CD4-positive, alpha-beta T cell treated with Interleukin-1 beta for 1 hour (primary cell): ENCODE data around the gene MYH7.

Experiments used
- DNase-seq, 2 donors: peaks; one replicate each; pipeline ENCODE4 v3.0.0-alpha.2; 2020 to 2022

The MYH7 gene

DNA sequence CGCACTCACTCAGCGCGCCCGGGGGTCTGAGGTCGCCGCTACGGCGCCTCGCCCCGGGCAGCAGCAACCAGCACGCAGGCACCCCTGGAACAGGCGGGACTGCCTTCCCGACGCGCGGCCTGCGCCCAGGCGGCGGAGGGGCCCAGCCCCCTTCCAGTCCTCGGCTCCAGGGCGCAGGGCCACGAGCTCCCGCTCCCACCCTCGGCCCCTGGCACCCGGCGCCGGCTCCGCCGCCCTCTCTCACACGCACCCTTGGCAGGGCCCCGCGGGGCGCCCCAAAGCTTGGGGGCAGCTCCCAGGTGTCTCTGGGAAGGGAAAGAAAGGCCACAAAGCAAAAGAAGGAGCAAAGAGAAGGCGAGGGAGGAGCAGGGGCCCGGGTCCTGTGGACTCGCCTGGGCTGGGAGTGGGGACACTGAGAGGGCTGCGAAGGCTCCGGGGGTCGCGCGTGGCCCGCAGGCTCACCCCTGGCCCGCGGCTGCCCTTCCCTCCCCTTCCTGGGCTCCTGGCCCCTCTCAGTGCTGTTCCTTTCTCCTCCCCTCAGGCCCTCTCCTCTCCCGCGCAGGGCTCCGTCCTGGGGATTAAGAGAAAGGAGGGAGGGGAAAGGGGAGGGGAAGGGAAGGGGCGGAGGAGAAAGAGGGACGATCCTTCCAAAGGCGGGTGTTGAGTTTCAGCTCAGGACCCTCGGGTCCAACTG is 69.6 kb downstream of the MYH7 start:
- DNase-seq = no peak

DNA sequence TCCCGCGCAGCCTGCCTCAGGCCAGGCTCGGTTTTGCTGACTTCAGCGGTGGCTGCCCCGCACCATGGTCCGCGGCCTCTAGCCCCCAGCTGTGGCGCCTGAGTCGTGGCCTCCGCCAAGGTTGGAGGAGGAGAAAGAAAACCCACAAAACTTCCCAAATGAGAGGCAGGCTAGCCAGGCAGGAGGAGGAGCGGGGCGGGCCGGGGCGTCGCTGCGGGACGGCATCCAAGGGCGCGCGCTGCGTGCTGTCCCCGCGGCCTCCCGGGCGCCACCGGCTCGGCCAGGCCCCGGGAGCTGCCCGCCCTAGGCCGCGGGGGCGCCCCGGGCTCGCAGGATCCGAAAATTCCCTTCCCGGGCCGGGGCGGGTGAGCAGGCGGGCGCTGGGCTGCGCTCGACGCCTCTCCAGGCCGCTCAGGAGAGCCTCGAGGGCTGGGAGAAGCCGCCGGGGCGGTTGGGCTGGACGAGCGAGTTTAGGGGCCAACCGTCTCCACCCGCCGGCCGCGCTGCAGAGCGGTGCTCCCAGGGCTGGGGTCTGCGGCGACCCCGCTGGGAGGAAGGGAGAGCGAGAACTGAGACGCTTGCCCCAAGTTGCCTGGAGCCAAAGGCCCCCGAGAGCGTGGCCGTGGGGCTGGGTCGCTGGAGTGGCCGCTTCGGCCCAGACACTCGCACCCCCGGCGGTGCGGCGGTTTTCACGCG is 70.3 kb downstream of the MYH7 start, which contains the start of gene EFS:
EFS (minus strand) TSS at position 137 of the 696 bp plus-strand sequence. CDS start 147 bp downstream, outside the sequence.
- no peak for DNase-seq

DNA sequence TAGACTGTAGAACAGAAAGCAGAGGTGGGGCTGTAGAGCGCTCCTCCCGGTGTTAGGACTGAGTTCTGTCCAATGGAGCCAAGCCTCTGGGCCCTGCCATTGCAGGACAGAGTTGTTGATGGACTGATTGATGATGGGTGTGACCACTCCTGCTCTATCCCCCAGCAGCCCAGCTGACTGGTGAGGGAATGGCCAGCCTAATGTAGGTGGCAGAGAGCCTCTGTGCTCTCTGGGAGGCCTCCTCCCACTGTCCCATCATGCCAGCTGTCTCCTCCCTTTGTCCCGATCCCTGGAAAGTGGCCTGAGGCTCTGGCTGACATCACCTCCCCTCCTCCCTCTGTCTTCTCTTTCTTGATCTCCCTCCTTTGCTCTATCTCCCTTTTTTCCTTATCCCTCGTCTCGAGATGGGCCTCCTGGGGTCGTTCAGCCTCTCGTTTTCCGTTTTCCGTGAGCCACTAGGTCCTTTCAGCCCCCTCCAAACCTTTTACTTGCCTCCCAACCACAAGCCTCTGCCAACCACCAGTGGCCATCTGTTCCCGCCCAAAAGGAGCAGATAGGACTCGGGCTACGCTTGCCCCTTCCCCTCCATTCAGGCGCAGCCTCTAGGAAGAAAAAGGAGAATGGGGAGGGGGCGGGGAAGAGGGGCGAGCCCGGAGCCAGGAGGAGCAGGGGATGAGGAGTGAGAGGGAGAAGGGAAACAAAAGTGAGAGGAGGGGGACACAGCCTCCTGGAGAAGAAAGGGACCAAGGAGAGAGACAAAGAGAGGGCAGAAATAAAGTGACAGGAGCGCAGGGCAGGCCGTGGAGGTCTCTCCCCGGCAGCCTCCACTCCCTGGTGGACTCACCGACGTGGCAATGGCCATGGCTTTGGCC is 71.1 kb downstream of the MYH7 start:
- DNase-seq = no peak
